HUDEP-2 (cell line): ENCODE measurements around the gene PDK2.

Experiments used
- DNase-seq, 76 experiments: peaks; one replicate each; lab custom pipeline; 2025; ENCODE audit not compliant: unreplicated experiment in 76 of 76; lab: John Stamatoyannopoulos, UW

Gene PDK2

DNA sequence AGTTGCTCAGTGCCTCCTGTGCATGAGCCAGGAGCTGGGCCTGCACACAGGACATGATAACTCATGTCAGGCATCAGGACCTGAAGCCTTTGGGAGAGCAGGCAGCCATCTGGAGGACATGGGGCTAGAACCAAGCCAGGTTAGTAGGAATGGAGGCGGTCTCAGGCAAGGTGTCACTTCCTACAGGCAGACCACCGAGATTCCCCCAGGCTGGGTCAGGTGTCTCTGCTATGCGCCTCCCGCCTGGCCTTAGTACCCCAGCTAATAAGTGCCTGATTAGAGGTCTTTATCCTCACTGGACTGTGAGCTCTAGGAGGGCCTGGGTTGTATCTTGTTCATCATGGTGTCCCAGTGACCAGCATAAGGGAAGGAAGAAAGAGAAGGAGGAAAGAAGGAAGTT lies 19.2 kb downstream of the PDK2 start:
- no peak for DNase-seq

DNA sequence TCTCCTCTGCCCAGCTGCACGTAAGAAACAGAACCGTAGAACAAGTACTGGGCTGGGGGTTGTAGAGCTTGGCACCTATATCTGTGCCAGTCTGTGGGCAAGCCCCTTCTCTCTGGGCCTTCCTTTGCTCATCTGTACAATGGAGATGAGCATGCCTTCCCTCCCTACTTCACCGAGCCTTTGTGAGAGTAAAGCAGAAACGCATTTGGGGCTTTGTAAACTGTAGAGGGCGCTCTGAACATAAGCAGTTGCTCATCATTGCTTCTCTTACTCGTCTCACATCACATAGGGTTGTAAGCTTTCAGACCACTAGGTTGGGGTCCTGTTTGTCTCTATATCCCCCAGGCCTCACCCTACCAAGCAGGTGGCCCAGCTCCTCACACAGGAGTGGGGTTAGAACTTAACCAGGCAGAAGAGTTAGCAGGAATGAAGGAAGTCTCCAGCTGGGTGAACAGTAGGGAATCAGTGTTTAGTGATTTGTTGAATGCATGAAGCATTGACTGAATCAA lies 19.8 kb downstream of the PDK2 start:
- peak in 46 of 76 experiments; percentile 3 to 72 (median 33) for DNase-seq

DNA sequence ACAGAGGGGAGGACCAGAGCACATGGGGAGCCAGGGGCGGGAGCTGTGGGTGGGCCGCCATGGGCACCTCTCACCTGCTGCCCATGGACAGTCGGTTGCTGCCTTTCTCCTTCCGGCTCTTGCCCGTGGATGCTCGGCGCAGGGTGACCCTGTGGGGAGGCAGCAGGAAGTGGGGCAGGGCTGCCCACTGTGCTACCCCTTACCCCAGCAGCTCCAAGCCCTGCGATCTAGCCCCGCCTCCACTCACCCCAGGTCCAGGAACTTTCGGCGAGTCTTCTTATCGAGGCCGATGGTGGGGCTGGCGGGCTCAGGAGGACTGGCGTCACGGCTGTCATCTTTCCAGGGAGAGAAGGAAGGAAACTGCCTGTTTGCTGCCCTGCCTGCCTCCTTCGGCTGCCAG lies 20.6 kb downstream of the PDK2 start:
- DNase-seq = no peak

DNA sequence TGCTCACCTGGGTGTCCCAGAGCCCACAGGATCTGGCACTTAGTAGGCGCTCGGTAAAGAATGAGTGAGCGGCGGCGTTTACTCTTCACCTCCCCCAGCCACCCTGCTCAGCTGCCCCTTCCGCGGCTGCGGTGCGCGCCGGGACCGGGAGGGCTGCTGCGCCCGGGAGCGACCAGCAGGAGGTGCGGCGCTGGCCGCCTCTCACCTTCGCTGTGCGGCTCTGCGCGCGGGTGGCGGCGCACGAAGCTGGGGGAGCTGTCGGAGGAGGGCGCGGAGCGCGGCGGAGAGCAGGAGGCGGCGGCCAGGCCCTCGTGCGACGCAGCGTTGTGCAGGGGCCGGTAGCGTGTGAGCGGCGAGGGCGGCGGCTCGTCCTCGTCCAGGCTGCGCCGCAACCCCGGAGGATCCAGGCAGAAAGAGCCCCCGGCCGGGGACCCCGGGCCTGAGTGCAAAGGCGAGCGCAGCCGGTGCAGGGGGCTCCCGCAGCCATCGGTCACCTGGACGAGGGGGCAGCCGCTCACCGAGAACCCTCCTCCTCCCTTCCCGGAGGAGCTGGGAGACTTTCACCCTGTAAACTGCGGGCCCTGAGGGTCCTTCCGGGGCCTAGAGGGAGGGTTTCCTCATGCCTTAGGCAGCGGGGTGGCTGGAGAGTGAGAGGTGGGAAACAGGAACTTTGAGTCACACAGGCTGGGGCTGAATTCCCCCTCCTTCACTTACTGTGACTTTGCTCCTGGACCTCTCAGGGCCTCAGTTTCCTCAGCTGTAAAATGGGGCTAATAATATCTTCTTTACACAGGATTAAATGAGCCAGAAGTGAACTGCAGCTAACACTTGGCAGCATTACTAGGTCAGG lies 22.3 kb downstream of the PDK2 start:
- peak in 50 of 76 experiments; percentile 6 to 70 (median 38) for DNase-seq

DNA sequence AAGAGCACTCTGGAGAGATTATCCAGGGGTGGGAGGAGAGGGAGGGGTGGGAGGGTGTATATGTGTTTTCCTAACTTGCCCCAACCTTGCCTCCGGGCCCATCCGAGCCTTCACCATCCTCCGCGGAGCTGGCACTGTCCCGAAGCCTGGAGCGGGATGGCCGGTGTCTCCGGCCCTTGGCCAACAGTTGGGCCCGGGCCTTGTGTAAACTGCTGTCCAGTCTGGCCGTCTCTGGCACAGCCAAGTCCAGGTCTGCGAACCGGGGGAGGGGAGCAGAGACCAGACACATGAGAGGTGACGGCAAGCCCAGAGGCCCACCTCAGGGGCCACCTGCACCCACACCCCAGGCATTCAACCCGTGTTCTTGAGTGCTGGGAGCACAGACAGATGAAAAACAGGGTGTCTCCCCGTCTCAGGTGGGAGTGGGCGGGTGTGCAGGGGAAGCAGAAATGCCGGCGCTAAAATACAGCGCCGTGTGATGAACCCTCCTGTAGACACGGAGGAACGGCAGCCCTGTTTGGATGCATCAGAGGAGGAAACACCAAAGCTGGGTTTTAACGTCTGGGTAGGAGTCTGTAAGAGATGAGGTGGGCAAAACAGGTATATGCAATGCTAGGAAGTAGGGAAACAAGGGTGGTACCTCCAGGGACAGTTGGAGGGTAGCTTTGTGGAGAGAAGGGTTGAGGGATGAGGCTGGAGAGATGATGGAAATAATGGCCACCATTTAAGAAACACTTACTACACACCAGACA lies 23.1 kb downstream of the PDK2 start:
- no peak for DNase-seq

DNA sequence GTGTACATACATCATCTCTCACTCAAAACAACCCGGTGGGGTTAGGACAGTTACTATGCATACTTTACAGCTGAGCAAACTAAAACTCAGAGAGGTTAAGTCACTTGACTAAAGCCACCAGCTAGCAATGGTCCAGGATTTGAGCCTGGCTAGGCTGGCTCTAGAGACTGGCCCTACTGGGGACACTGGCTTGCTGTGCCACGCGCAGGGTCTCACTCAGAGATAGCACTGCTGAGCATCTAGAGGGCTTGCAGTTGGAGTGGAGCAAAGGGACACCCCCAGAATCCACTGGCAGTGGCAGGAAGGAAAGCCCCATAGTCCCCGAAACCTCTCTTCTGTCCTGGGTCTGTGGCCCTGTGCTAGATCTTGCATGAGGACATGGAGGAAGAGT lies 23.7 kb downstream of the PDK2 start:
- DNase-seq = no peak

DNA sequence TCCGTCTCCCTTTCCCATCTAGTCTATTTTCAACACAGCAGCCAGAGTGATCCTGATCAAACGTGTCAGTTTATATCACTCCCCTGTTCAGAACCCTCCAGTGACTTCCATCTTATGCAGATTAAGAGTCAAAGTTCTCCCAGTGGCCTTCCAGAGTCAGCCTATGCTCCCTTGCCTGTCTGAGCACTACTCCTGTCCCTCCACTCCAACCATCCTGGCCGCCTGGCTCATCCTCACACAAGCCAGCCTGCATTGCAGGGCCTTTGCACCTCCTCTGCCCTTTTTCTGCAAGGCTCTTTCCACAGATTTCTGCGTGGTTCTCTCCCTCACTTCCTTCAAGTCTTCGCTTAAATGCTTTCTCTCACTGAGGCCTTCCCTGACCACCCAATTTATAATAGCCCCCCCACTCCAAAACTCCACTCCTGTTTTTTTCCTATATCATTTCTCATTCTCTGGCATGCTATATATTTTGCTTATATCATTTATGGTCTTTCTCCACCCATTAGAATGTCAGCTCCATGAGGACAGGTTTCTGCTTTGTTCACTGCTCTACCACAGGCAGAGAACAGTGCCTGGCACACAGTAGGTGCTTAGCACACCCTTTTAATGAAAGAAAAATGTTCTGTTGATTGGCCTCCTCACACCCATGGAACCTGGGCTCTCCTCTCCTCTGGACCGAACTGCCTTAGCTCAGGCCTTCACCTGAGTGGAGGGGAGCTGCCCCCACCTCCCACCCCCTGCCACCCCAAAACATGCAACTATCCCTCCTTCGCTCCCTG lies 25.5 kb downstream of the PDK2 start:
- no peak for DNase-seq

DNA sequence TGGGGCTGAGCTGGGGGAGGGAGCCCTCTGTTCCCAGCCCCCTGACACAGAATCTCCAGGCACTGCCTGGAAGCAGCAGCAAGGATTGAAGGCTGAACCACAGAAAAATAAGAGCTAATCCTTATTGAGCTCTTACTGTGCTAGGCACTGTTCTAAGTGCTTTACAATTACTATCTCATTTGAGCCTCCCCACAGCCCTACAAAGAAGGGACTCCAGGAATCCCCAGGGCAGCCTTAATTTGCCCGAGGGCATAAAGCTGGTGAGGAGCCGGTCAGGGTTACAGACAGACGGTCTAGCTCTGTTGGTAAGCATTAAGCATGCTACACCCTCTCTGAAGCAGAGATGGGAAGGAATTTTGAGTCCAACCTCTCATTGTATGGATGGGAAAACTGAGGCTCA lies 27.8 kb downstream of the PDK2 start:
- no peak for DNase-seq

DNA sequence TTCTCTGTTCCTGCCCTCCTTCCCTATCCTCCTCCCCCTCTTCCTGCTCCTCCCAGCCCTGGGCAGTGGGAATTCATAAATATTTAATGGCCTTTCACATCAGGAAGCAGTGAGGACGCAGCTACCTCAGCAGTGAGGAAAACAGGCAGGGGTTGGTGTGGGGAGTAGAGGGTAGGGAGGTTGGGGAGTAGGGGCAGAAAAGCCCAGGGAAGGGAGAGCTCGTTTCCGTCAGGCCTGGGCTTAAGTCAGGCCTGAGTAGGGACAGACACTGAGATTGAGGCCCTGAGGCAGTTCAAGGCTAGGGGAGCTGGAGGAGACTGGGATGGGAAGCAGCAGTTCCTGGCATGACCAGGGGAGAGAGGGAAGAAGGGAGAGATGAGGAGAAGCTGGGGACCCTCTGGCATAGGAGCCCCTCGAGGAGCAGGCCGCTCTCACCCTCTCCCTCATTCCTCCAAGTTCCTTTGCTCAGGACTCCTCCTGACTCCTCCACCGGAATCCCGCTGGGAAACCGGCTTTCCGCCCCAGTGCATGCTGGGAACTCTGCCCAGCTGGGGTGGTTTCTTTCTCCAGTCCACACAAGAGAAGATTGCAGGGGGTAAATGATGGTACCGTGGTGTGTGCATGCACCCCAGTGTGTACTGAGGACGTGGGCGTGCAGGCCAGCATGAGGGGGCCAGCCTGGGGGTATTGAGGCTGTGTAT lies 28.6 kb downstream of the PDK2 start:
- no peak for DNase-seq

DNA sequence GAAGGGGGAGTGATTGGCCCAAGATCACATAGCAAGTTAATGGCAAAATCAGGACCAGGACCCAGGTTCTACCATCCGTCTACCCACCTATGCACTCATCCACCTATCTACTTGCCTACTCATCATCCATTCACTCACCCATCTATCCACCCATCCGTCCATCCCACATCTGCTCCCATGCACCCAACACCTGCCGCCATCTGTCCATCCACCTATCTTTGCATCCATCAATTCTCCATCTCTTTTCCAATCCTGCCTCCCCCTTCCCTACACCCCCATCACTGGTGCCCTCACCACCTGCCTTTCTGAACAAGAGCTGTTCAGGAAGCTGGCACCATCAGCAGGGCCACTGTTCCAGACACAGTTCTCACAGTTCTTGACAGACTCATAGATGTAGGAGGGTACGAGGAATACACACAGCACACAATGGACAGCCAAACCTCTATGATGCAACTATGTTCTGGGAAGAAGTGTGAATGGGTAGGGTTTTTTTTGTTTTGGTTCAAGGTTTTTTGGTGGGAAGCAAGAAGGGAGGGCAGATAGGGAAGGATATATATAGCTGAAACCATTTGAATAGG lies 30.4 kb downstream of the PDK2 start:
- DNase-seq = no peak

DNA sequence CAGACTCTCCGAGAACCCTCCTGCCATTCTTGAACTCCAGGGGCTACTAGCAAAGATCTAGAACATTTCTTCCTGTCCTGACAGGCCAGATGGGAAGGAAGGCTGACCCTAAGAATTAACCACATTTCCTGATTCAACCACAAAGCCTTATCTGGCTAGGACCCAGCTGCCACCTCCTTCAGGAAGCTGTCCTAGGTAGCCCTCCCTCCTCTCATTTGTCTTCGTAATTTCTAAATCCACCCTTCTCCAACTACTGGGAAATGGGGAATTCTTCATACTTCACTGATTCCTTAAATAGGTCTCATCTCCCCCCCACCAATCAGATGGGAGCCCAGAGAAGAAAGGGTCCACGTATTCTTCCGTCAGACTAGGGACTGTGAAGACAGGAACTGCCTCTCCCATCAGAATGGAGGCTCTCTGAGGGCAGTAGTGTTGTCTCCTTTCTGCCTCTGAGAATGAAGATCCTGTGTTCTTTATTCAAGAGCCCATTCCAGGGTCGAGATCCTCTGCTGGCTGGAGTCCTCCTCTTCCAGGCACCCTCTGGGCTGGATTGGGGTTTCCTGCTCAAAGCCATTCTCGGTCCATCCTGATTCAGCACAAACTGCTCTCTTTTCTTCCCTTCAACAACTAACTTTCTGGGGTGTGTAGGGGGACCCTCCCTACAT lies 32.7 kb downstream of the PDK2 start:
- DNase-seq = no peak

DNA sequence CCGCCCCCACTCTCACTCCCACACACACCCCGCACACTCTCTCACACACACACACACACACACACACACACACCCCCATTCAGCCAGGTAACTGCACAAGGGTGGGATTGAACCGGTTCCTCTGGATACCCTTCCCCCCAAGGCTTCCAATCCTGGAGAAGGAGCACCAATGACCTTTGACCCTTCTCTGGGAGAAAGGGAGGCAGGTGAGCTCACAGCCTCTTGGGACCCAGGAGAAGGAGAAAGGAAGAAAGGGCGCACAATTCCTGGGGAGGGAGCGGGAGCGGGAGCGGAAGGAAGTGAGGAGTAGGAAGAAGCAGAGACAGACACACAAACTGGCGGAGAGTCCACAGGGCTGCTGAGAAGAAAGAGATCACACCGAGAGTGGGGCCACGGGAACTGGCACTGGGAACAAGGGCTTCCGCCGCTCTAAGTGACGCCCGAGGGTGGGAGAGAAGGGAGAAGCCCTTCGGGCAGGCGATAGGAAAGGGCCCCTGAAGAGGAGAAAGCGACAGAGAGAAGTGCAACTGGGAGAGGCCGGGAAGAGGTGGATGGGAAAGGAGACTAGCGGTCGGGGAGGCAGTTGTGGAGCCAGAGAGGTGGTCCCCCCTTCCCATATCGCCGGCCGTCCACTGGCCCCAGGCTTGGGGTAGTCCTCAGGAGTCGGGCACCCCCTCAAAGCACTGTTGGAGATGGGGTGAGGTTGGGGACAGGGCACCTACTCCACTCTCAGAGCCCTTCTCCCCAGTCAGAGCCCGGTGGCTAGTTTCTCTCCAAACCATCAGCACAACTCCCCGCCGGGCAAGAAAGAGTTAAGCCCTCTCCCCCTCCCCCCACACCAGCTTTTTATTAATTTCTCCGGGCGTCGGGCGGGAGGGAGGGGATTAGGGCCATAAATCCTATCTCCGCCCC lies 33.5 kb downstream of the PDK2 start:
- no peak for DNase-seq

DNA sequence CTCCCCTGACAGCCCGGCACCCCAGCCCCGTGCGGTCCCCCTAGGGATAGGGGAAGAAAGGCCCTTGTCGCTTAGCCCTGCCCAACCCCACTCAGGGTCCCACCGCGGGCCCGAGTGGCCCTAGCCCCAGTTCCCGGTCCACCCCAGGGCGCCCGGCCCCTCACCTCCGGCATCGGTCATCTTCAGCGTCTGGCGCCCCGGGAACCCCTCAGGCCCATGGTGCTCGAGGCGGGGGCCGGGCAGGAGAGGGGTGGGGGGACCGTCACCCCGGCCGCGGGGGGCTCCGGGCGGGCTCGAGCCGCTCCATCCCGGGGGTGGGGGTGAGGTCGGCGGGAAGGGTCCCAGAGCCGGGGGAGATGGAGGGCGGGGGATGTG lies 34.2 kb downstream of the PDK2 start:
- DNase-seq = no peak

DNA sequence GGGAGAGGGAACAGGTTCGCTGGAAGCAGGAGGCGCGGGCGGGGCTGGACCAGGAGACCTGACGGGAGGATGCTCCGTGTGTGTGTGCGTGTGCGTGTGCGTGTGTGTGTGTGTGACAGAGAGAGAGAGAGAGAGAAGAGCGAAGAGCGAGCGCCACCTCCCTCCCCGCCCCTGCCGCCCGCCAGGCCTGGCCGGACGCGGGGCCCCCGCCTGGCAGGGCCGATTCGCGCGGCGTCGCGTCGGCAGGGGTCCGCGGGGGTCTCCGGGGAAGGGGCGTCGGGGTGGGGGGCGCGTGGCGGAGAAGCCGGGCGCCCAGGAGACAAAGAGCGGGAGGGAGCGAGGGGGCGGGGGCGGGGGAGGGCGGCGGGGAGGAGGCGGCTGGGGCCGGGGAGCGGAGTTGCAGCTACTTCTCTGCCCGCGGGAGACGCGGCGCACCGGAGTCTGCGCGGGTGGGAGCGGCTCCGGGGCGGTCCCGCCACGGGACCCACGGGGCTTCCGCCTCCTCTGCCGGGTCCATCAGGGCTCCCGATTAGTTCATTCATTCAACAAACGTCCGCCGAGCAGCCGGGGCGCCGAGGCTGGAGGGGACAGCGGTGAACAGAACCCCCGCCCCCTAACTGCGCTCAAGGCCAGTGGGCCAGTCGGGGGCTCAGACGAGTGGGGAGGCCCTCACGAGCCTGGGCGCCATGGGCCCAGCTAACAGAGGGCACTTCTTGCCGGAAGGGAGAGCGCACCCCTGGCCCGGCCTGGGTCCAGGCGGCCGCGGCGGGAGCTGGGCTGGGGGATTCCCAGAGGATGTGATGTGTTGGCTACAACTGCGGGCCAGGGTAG lies 34.8 kb downstream of the PDK2 start, which contains the start of gene SAMD14:
Gene SAMD14 (minus strand): TSS at position 433 of the 831 bp plus-strand sequence. CDS start 5,201 bp downstream, outside the sequence.
- DNase-seq = no peak

DNA sequence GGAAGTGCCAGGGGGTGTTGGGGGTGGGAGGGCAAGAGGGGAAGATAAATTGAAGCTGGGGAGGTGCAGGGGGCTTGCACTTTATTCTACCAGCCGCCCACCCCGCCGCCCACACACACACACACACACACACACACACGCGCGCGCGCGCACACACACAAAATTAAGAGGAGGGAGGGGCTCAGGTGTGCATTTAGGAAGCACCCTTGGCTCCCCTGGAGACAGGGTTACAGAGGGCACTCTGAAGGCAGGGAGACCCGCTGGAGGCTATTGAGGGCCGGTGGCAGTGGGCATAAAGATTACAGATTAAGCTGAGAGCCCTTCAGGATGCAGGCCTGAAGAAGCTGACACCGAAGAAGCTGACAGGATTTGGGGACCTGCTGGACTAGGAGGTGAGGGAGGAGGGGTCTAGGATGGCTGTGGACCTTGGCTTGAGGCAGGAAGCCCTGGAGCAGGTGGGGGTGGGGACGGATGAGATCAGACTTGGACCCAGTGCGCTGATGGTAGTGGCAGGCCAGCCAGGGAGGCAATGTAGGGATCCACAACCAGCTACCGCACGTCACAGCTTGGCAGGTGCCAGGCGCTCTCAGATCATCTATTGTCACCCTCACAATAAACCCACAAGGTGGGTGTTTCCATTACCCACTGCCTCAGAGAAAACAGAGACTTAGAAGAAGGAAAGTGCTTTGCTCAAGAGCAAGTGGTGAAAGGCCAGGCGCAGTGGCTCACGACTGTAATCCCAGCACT lies 35.6 kb downstream of the PDK2 start:
- DNase-seq = no peak

DNA sequence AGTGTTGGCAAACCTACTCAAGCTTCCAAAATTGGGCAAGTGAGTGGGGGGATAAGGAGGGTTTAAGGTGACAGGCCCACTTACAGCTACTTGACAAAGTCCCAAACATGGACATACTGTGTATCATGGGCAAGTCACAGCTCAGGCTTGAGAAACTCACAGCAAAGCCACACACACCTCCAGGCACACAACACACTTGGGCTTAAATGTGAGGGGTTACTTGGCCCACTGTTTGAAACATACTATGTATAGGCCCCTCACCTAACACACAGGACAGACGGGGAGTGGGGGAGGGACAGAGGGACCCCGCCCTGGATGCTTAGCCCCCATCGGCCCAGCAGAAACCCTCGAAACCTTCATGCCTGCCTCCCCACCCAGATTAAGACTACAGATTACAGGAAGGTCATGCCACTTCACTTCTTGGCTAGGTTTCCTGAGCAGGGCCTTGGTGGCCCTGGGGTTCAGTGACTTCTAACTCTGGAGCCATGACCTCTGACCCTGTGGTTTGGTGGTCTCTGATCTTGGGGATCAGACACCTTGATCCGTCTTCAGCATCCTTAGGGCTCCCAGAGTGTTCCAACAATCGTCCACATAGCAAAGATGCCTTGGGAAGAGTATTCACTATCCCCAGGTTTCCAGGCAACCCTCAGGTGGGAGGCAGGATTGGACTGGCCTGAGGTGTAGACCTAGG lies 37.1 kb downstream of the PDK2 start:
- peak in 15 of 76 experiments; percentile 8 to 44 (median 23) for DNase-seq
